GM18873 (cell line): ENCODE data around the gene CTTNBP2.

ENCODE experiments used
- ATAC-seq: cut with Tn5 transposase; IDR thresholded peaks from one replicate; pipeline ENCODE4 v1.9.1; 2021; ENCODE audit warnings: mild to moderate bottlenecking, moderate library complexity, moderate number of reproducible peaks; ENCODE audit not compliant: unreplicated experiment, low FRiP score

Gene CTTNBP2

GRCh38 chr7:117759950-117760640, 113.1 kb downstream of the CTTNBP2 start:
- no peak for ATAC-seq

- no peak for ATAC-seq
These were observed 115.8 kb downstream of the CTTNBP2 start for GRCh38 chr7:117757440-117757839.

- ATAC-seq, result no peak
These were observed 116.6 kb downstream of the CTTNBP2 start for GRCh38 chr7:117756586-117757085.

GRCh38 chr7:117755136-117755535, 118.1 kb downstream of the CTTNBP2 start:
- ATAC-seq, result no peak

GRCh38 chr7:117751775-117752174, 121.5 kb downstream of the CTTNBP2 start:
- no peak for ATAC-seq

GRCh38 chr7:117750612-117751563, 122.4 kb downstream of the CTTNBP2 start:
- no peak for ATAC-seq

GRCh38 chr7:117741962-117742361, 131.3 kb downstream of the CTTNBP2 start:
- no peak for ATAC-seq

- ATAC-seq, result no peak
These were observed 134.2 kb downstream of the CTTNBP2 start for GRCh38 chr7:117739085-117739484.

- ATAC-seq, result no peak
These were observed 135.3 kb downstream of the CTTNBP2 start for GRCh38 chr7:117737926-117738325.

- ATAC-seq, result peak; percentile 96
These were observed 141.8 kb downstream of the CTTNBP2 start for GRCh38 chr7:117731455-117731854.

- no peak for ATAC-seq
These were observed 142.9 kb downstream of the CTTNBP2 start for GRCh38 chr7:117730390-117730789.

GRCh38 chr7:117728890-117729624, 144.2 kb downstream of the CTTNBP2 start:
- ATAC-seq, result peak; percentile 37

GRCh38 chr7:117724898-117725297, 148.3 kb downstream of the CTTNBP2 start:
- no peak for ATAC-seq

- ATAC-seq, result no peak
These were observed 153.9 kb downstream of the CTTNBP2 start for GRCh38 chr7:117719377-117719776.

GRCh38 chr7:117718116-117718835, 155.0 kb downstream of the CTTNBP2 start:
- no peak for ATAC-seq

- ATAC-seq, result no peak
These were observed 155.9 kb downstream of the CTTNBP2 start for GRCh38 chr7:117717357-117717756.

GRCh38 chr7:117716707-117717299, 156.4 kb downstream of the CTTNBP2 start:
- no peak for ATAC-seq

GRCh38 chr7:117715784-117716445, 157.3 kb downstream of the CTTNBP2 start:
- peak; percentile 84 for ATAC-seq

- ATAC-seq, result no peak
These were observed 161.7 kb downstream of the CTTNBP2 start for GRCh38 chr7:117711556-117711955.
